HepG2 (cell line): ENCODE data around the gene SRD5A1. TPM values are rescaled to one million over a fixed set of nuclear protein-coding genes. Genes with fewer than 3 reads are reported as not detected.

Source experiments
- ATAC-seq: fragments of 200-7000 bp; cut with Tn5 transposase; 3 replicates; pipeline ENCODE4 v1.9.1; 2020; ENCODE audit warnings: mild to moderate bottlenecking, moderate library complexity
- BruUV-seq: library from RNA; stranded (reverse); fragments of 400-500 nt; replicated peaks from 2 replicates; lab custom pipeline; 2021; lab: Mats Ljungman, UMichigan
- CTCF ChIA-PET: fragments of 300-600 bp; formaldehyde crosslinking; extraction: SDS; loops from one replicate; lab custom pipeline; 2021; ENCODE audit warnings: low total read pairs, inconsistent platforms, low intra/inter-chr PET ratio; lab: Yijun Ruan, JAX
- POLR2A ChIA-PET: fragments of 350-600 bp; sonication (Branson Sonifier 250); formaldehyde crosslinking; loops from one replicate; lab custom pipeline; 2020; ENCODE audit warnings: antibody characterized with exemption, inconsistent platforms; lab: Yijun Ruan, JAX
- DNase-seq: peaks from one replicate; pipeline ENCODE4 v3.0.0-alpha.2; 2015; ENCODE audit warnings: low spot score
- FAIRE-seq: peaks from 3 replicates; lab custom pipeline; 2011; peaks lifted over from hg19 to GRCh38; lab: Jason Lieb, UNC
- H2AFZ ChIP-seq: one replicate; pipeline ENCODE4 v1.6.1; 2011; ENCODE audit warnings: low read length, inconsistent platforms
- H3K27ac ChIP-seq: fragments of 300-600 bp; 3 replicates; pipeline ENCODE4 v1.8.0; 2011; ENCODE audit warnings: mixed run types, mild to moderate bottlenecking, mixed read lengths, low read length, inconsistent platforms; ENCODE audit not compliant: insufficient read depth; ENCODE audit errors: extremely low read length
- H3K27me3 ChIP-seq, 2 experiments: fragments of 200-600 bp in 1 of 2; 2 replicates in 1 of 2; 3 replicates in 1 of 2; pipeline versions ENCODE4 v1.6.0 to v1.8.0; 2011; ENCODE audit warnings: low read length in 2 of 2, mild to moderate bottlenecking in 2 of 2, moderate library complexity in 2 of 2, inconsistent platforms in 1 of 2; ENCODE audit not compliant: insufficient read depth in 2 of 2, control insufficient read depth in 1 of 2
- H3K36me3 ChIP-seq, 2 experiments: fragments of 200-600 bp in 1 of 2; replicated peaks in 1 of 2; 2 replicates in 1 of 2; 3 replicates in 1 of 2; pipeline versions ENCODE4 v1.5.1 to v1.8.0; 2011; ENCODE audit warnings: low read length in 2 of 2, inconsistent platforms in 1 of 2; ENCODE audit not compliant: insufficient read depth in 2 of 2, control insufficient read depth in 1 of 2
- H3K4me1 ChIP-seq: 2 replicates; pipeline ENCODE4 v1.5.1; 2012; ENCODE audit warnings: low read length, inconsistent platforms; ENCODE audit not compliant: insufficient read depth
- H3K4me2 ChIP-seq: 2 replicates; pipeline ENCODE4 v1.6.0; 2011; ENCODE audit warnings: low read depth, low read length, inconsistent platforms
- H3K4me3 ChIP-seq, 3 experiments: fragments of 200-600 bp in 1 of 3; sonication (generic), shearing (Covaris generic) in 1 of 3; replicated peaks in 1 of 3; 2 replicates each; pipeline ENCODE4 v1.5.1; 2011 to 2016; ENCODE audit warnings: low read length in 3 of 3, inconsistent platforms in 2 of 3, low read depth in 2 of 3, mild to moderate bottlenecking in 2 of 3, control low read depth in 1 of 3, mixed read lengths in 1 of 3; ENCODE audit not compliant: insufficient read depth in 1 of 3
- H3K79me2 ChIP-seq: one replicate; pipeline ENCODE4 v1.6.1; 2011; ENCODE audit warnings: low read length, inconsistent platforms; ENCODE audit not compliant: insufficient read depth
- H3K9ac ChIP-seq: 2 replicates; pipeline ENCODE4 v1.6.0; 2011; ENCODE audit warnings: mild to moderate bottlenecking, low read depth, low read length, inconsistent platforms; ENCODE audit not compliant: insufficient read depth
- H3K9me3 ChIP-seq: 2 replicates; pipeline ENCODE4 v1.5.1; 2012; ENCODE audit warnings: mild to moderate bottlenecking, low read length
- H4K20me1 ChIP-seq: 2 replicates; pipeline ENCODE4 v1.6.0; 2011; ENCODE audit warnings: inconsistent platforms, mild to moderate bottlenecking, low read length, moderate library complexity; ENCODE audit not compliant: insufficient read depth
- CREB1 ChIP-seq, 2 experiments: fragments of 450-650 bp in 1 of 2; IDR thresholded peaks; 2 replicates each; pipeline ENCODE4 v1.6.1; 2016 to 2017; ENCODE audit warnings: control low read depth in 1 of 2, mild to moderate bottlenecking in 1 of 2, missing compliant biosample characterization in 1 of 2, missing genetic modification characterization in 1 of 2
- GATAD1 ChIP-seq: IDR thresholded peaks from 2 replicates; pipeline ENCODE4 v1.6.1; 2016; ENCODE audit warnings: missing genetic modification reagents, missing compliant biosample characterization
- KDM3A ChIP-seq: IDR thresholded peaks from 2 replicates; pipeline ENCODE4 v1.6.1; 2018; ENCODE audit warnings: low read depth, missing compliant biosample characterization
- NR2F6 ChIP-seq, 2 experiments: IDR thresholded peaks; 2 replicates each; pipeline ENCODE4 v1.6.1; 2016; ENCODE audit warnings: antibody characterized with exemption in 1 of 2, mild to moderate bottlenecking in 1 of 2
- POLR2A ChIP-seq, 2 experiments: IDR thresholded peaks; 2 replicates each; pipeline ENCODE4 v1.6.1; 2011; ENCODE audit warnings: low read depth in 2 of 2, low read length in 2 of 2, mild to moderate bottlenecking in 1 of 2, moderate library complexity in 1 of 2; ENCODE audit not compliant: insufficient read depth in 1 of 2
- SP2 ChIP-seq: sonication (generic); formaldehyde crosslinking; IDR thresholded peaks from 2 replicates; pipeline ENCODE4 v1.5.1; 2020; ENCODE audit warnings: mild to moderate bottlenecking, missing genetic modification reagents
- ZNF572 ChIP-seq: sonication (generic); formaldehyde crosslinking; IDR thresholded peaks from 2 replicates; pipeline ENCODE4 v1.5.1; 2020; ENCODE audit warnings: mild to moderate bottlenecking, missing genetic modification reagents
- WGBS: methylation state at CpG from one replicate; pipeline ENCODE4 v1.1.6; 2017; ENCODE audit warnings: low lambda C conversion rate; 5-methylcytosine and 5-hydroxymethylcytosine counted together
- in situ Hi-C: cut with HindIII; loops from 2 replicates; pipeline ENCODE4 v1.10.0; 2017; ENCODE audit warnings: low pct_unique_long_range_greater_than_20kb; ENCODE audit not compliant: extremely low pct_ligation_motif_present
- intact Hi-C: fragments of 100-400 bp; cut with micrococcal nuclease; formaldehyde crosslinking; loops from one replicate; pipeline ENCODE4 v1.10.0; 2022; ENCODE audit not compliant: unreplicated experiment
- polyA plus RNA-seq, 8 experiments: library from polyadenylated mRNA; depleted of rRNA in 3 of 8; stranded (reverse) in 7 of 8; unstranded in 1 of 8; fragments of >200 nt; fragmentation: Illumina TruSeq in 4 of 8; extraction: Trizol in 4 of 8; gene quantifications; 2 replicates each; pipeline versions ENCODE4 v1.2.1 to v1.2.3, GENCODE V29; 2011 to 2016; ENCODE audit warnings: low read depth in 4 of 8, missing spikeins in 1 of 8, mixed read lengths in 1 of 8; ENCODE audit not compliant: insufficient read depth in 1 of 8
- total RNA-seq, 5 experiments: library from RNA; depleted of rRNA; stranded (reverse); fragments of >200 nt; fragmentation: Illumina TruSeq; extraction: Trizol; gene quantifications; 2 replicates each; pipeline ENCODE4 v1.2.3, GENCODE V29; 2016; ENCODE audit warnings: low read depth in 1 of 5
- TF ChIP-seq, protein P1 (sequence below): sonication (generic); formaldehyde crosslinking; IDR thresholded peaks from 2 replicates; pipeline ENCODE4 v1.4.0; 2020; ENCODE audit warnings: missing genetic modification reagents, borderline replicate concordance
- TF ChIP-seq, protein P2 (sequence below): sonication (generic); formaldehyde crosslinking; IDR thresholded peaks from 2 replicates; pipeline ENCODE4 v1.4.0; 2020; ENCODE audit warnings: mild to moderate bottlenecking, low read depth, missing genetic modification reagents

SRD5A1 gene
- total and polyA plus RNA-seq, 2 of the 13 experiments (the other 11 are each of a cell fraction or from before 2014, with no cell fraction given) = 6.1 to 9.9 TPM

GRCh38 chr5:6710551-6711318 is 77.5 kb downstream of the SRD5A1 start:
- no peak overlapping the region for H3K27ac ChIP-seq
- in situ Hi-C loops = loop anchor here (5.0 kb wide), 1 partner anchor 78 kb away; the partner anchor contains the start of genes NSUN2 and SRD5A1
- TF ChIP-seq GATAD1 (CRISPR knock-in tag) = no peak
- peak; percentile 81 for TF ChIP-seq CREB1 (IDR thresholded peaks at IDR 0.05)
- no peak for TF ChIP-seq CREB1 (CRISPR knock-in tag; IDR thresholded peaks at IDR 0.05)
- H2AFZ ChIP-seq = no peak overlapping the region
- FAIRE-seq = no peak
- BruUV-seq = no TSS peak
- intact Hi-C loops = no loop called here
- H3K79me2 ChIP-seq = peaks cover 14% of the 10 kb centered on the region
- ATAC-seq = no peak
- peaks cover 34% of the 10 kb centered on the region for H3K4me1 ChIP-seq
- H3K36me3 ChIP-seq = no peaks in the 10 kb centered on the region
- CTCF ChIA-PET = no interaction called here
- WGBS = 59% methylated on average over 13 of the region's 13 CpGs
- H3K9ac ChIP-seq = no peak overlapping the region
- POLR2A ChIA-PET = interaction anchor here (0.6 to 0.8 kb wide), 2 partner anchors 77 to 82 kb away, joined by 3 to 5 read pairs; partner anchors contain the start of genes NSUN2 and SRD5A1
- H4K20me1 ChIP-seq = peaks cover 12% of the 10 kb centered on the region
- no peak overlapping the region for H3K4me3 ChIP-seq
- H3K27me3 ChIP-seq = peaks cover 0 to 7% of the 10 kb centered on the region in 2 experiments; a peak in 3 of 5 replicates
- no peak overlapping the region for H3K4me2 ChIP-seq
- no peaks in the 10 kb centered on the region for H3K9me3 ChIP-seq
- DNase-seq = no peak

DNA sequence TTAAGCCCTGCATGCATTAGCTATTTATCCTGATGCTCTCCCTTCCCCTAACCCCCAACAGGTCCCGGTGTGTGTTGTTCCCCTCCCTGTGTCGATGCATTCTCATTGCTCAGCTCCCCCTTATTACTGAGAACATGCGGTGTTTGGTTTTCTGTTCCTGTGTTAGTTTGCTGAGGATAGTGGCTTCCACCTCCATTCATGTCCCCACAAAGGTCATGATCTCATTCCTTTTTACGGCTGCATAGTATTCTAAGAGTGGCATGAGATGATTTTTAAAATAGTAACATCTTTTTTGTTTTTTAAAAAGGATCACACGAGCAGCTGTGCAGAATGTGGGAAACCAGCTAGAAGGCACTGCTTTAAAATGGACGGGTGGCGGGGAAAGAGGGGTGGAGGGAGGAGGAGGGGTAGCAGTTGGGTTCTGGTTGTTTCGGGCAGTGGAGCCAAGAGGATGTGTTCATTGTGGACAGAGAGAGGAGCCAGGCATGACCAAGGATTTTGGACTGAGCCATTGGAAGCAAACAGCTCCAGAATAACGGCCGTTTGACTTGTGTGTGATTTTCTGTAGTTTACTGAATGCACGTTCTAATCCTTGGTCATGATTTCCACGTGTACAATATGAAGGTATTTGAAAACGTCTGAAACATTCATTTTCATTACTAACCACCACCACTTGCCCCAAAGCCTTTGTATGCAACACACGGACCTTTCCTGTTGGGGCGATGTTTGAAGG is 78.3 kb downstream of the SRD5A1 start:
- Histone ChIP-seq H3K9ac (peak overlapping the region; percentile 88), H3K4me2 (peak overlapping the region; percentile 93), H3K9me3 (no peaks in the 10 kb centered on the region), H3K4me3 (peak overlapping the region; percentile 64 to 79 (median 65)), H3K79me2 (peaks cover 23% of the 10 kb centered on the region), H3K4me1 (peaks cover 42% of the 10 kb centered on the region), H4K20me1 (peaks cover 20% of the 10 kb centered on the region), H2AFZ (no peak overlapping the region), H3K36me3 (no peaks in the 10 kb centered on the region), H3K27ac (peak overlapping the region; percentile 95), H3K27me3 (peaks cover 0 to 4% of the 10 kb centered on the region in 2 experiments; a peak in 2 of 5 replicates)
- 21% methylated on average over 13 of the region's 15 CpGs for WGBS
- intact Hi-C loops = loop anchor here (1.0 kb wide), 1 partner anchor 76 kb away; no protein-coding TSS in a partner anchor
- FAIRE-seq (peak; percentile 58), ATAC-seq (no peak), DNase-seq (no peak)
- ChIA-PET POLR2A (interaction anchor here (0.6 to 1.9 kb wide), 2 partner anchors 18 to 83 kb away, joined by 5 to 7 read pairs; no protein-coding TSS in a partner anchor), CTCF (no interaction called here)
- no TSS peak for BruUV-seq
- in situ Hi-C loops = loop anchor here (5.0 kb wide), 1 partner anchor 79 kb away; the partner anchor contains the start of genes NSUN2 and SRD5A1
- no peak for TF ChIP-seq ZNF572 (CRISPR knock-in tag)
- TF ChIP-seq NR2F6 (IDR thresholded peaks at IDR 0.05) = 0 out of 2 replicates have a peak, but pooled peaks have one; percentile 21
- no peak for TF ChIP-seq NR2F6 (CRISPR knock-in tag; IDR thresholded peaks at IDR 0.05)
- no peak for TF ChIP-seq SP2 (CRISPR knock-in tag)
- TF ChIP-seq, protein P1, sequence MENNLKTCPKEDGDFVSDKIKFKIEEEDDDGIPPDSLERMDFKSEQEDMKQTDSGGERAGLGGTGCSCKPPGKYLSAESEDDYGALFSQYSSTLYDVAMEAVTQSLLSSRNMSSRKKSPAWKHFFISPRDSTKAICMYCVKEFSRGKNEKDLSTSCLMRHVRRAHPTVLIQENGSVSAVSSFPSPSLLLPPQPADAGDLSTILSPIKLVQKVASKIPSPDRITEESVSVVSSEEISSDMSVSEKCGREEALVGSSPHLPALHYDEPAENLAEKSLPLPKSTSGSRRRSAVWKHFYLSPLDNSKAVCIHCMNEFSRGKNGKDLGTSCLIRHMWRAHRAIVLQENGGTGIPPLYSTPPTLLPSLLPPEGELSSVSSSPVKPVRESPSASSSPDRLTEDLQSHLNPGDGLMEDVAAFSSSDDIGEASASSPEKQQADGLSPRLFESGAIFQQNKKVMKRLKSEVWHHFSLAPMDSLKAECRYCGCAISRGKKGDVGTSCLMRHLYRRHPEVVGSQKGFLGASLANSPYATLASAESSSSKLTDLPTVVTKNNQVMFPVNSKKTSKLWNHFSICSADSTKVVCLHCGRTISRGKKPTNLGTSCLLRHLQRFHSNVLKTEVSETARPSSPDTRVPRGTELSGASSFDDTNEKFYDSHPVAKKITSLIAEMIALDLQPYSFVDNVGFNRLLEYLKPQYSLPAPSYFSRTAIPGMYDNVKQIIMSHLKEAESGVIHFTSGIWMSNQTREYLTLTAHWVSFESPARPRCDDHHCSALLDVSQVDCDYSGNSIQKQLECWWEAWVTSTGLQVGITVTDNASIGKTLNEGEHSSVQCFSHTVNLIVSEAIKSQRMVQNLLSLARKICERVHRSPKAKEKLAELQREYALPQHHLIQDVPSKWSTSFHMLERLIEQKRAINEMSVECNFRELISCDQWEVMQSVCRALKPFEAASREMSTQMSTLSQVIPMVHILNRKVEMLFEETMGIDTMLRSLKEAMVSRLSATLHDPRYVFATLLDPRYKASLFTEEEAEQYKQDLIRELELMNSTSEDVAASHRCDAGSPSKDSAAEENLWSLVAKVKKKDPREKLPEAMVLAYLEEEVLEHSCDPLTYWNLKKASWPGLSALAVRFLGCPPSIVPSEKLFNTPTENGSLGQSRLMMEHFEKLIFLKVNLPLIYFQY = no peak
- peak in 1 of 2 experiments; percentile 48; a peak in 1 of 4 replicates for TF ChIP-seq POLR2A (IDR thresholded peaks at IDR 0.05; ENCODE audit: insufficient read depth in 1 of 2, low read depth in 2 of 2, low read length in 2 of 2)
- TF ChIP-seq KDM3A (CRISPR knock-in tag) = no peak
- TF ChIP-seq, protein P2, sequence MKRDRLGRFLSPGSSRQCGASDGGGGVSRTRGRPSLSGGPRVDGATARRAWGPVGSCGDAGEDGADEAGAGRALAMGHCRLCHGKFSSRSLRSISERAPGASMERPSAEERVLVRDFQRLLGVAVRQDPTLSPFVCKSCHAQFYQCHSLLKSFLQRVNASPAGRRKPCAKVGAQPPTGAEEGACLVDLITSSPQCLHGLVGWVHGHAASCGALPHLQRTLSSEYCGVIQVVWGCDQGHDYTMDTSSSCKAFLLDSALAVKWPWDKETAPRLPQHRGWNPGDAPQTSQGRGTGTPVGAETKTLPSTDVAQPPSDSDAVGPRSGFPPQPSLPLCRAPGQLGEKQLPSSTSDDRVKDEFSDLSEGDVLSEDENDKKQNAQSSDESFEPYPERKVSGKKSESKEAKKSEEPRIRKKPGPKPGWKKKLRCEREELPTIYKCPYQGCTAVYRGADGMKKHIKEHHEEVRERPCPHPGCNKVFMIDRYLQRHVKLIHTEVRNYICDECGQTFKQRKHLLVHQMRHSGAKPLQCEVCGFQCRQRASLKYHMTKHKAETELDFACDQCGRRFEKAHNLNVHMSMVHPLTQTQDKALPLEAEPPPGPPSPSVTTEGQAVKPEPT (CRISPR knock-in tag) = 0 out of 2 replicates have a peak, but pooled peaks have one; percentile 1
